ENCODE results near the gene DOCK11.
A peak's percentile ranks its signal among the peaks of the same experiment; 100 is the strongest.
"Not testable (repeated sequence)": the region's sequence is repeated elsewhere in the genome, so short reads cannot be mapped to it uniquely, and the experiment has no call there.

Gene DOCK11

DNA sequence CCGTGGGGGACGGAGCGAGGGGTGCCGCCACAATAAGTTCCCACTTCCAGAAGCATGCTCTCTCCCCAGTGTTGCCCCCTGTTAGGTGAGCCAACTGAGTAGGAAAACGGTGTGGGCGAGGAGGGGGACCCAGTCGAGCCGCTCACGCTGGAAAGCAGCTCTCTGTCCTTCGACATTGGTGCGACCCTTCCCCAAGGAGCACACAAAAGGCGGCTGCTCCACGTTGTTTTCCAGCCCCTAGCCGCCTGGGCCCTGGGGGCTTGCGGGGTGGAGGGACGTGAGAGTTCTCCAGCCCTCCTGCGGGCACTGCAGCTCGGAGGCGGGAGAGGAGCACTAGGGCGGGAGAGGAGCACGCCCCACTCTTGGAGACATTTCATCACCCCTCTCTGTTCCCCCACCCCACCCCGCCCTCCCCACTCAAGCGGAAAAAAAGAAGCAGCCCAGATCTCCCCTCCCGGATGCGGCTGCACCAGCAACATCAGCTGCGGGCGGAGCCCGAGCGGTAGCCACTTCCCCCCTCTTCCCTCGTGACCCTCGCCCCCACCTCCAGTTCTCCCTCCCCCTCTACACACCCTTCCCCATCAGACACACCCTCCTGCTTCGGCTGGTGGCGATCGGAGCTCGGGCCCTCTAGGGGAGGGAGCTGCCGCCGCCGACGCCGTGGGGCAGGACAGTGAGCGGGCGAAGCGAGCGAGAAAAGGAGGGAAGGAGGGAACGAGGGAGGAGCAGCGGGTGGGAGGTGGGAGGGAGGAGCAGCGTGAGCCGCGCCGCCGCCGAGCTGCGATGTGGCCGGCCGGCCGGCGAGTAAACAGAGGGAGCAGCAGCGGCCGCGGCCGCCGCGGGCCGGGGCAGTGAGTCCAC, at the start of gene DOCK11:
TSS of gene DOCK11 (plus strand) at position 755 of the 861 bp plus-strand sequence. CDS start 157 bp downstream, outside the sequence.
- peak; percentile 82 for DNase-seq (ENCODE audit: low spot score)

DNA sequence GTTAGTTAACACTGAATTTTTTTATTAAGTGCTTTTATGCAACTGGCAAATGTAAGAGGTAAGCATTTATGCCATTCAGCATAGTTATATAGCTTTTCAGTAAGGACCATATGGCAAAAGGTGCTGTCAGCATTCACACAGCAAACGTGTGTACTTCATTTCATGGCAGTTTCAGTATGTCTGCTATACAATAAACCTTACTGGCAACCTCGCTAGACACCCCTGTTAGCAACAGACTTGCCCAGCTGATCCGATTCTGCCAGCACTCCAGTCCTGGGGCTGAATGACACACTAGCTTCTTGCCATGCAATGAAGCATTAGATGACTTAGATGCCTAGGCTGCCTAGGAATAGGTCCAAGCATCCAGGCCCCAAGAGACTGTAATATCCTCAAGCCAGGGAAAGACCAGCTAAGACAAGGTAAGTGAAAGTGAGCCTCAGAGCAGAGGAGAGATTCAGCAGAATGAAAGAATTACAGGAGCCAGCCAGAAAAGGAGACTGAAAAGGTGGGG, 47.3 kb upstream of the DOCK11 start:
- no peak for DNase-seq (ENCODE audit: low spot score)

DNA sequence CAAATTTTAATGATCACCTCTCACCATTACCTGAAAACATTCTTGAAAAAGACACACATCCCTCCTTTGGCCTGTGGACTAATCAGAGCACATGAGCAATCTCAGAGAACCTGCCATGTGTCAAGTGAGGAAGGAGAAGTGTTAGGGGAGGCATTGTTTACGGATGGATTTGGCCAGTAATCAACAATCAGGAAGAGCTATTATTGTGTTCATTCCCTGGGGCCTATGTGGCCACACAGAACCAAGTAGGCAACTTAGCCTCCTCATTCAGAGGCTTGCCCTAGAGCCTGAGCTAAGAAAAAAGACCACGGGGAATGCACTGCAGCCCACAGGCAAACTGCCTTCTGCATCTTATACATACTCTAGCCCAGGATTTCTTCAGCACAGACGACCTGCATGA, 40.6 kb upstream of the DOCK11 start:
- DNase-seq (ENCODE audit: low spot score), result no peak

DNA sequence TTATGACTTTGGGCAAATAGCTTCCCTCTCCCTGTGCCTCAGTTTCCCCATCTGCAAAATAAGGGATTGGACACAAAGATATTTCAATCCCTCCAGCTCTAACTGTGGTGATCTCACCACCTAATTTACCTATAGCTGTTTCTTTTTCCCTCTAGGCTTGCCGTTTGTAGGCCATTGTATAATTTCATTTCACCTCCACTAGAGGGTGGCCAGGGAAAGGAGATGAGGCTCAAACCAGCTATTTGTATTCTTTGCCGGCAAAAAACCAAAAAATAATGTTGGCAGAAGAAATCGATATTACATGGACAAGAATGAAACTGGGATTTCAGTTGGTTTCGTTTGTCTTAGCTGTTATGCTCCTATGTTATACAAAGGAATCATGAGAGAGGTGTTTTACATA, 36.1 kb upstream of the DOCK11 start:
- DNase-seq (ENCODE audit: low spot score), result peak; percentile 49

DNA sequence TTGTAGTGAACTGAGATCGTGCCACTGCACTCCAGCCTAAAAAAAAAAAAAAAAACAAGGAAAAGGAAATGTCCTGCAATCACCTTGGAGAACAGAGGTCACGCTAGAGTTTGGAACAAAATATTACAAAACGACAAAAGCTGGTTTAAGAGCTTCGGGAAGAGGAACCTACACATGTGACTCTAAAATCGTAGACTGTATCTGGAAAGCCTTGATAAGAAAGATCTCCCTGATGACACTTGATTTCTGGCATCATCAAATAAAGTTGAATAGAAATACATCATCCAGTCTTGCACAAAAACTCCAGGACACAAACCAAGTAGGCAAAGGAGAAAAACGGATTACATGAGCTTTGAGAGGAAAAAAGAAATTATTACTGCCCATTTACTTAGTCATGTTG, 31.1 kb upstream of the DOCK11 start:
- no peak for DNase-seq (ENCODE audit: low spot score)

DNA sequence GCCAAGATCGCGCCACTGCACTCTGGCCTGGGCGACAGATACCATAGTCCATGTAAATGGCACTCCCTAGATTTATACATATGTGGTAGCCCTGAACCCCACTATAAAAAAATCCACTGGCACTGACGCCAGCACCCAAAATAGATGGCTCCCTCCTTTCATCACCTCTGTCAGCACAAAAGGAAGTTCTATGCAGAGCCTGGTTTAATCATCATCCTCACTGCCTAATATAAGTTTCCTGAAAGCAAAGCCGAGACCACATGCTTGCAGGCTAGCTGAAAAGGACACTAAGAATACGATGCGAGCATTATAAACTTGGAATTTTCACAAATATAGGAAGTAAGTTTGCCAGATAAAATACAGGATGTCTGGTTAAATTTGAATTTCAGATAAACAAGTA, 27.5 kb upstream of the DOCK11 start:
- DNase-seq (ENCODE audit: low spot score), result no peak

DNA sequence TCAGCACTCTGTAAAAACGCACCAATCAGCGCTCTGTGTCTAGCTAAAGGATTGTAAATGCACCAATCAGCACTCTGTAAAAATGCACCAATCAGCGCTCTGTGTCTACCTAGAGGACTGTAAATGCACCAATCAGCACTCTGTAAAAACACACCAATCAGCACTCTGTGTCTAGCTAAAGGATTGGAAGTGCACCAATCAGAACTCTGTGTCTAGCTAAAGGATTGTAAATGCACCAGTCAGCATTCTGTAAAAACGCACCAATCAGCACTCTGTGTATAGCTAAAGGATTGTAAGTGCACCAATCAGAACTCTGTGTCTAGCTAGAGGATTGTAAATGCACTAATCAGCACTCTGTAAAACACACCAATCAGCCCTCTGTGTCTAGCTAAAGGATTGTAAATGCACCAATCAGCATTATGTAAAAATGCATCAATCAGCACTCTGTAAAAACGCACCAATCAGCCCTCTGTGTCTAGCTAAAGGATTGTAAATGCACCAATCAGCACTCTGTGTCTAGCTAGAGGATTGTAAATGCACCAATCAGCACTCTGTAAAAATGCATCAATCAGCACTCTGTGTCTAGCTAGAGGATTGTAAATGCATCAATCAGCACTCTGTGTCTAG, 24.8 kb upstream of the DOCK11 start:
- DNase-seq (ENCODE audit: low spot score), result not testable (repeated sequence)

DNA sequence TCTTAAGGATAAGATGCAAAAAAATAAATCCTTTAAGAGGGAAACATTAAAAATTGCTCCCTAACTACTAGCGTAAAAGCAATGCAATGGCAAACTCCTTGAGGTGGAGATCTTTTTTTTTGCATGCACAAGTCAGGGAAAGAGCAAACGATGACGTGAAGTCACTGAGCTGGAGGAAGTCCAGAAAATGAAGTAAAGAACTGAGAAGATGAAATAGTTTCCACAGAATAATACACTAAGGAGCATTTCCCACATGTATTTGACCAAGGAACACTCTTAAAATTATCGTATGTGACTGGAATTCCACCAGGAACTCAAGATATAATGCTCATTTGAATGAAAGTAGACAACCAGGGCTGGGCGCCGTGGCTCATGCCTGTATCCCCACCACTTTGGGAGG, 21.0 kb upstream of the DOCK11 start:
- DNase-seq (ENCODE audit: low spot score), result no peak

DNA sequence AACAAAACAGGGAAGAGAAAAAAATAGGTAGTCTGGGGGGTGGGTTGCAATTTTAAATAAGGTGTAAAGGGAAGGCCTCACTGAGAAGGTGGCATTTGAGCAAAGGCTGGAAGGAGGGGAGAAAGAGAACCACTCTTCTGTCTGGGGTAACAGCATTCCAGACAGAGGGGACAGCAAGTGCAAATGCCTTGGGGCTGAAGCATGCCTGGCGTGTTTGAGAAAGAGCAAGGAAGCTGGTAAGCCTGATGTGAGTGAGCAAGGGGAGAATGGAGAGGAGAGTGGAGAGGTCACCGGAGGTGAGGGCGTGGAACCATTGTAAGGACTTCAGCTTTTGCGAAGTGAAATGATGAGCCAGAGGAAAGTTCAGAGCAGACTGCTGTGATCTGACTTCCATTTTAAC, 19.7 kb upstream of the DOCK11 start:
- DNase-seq (ENCODE audit: low spot score), result no peak

DNA sequence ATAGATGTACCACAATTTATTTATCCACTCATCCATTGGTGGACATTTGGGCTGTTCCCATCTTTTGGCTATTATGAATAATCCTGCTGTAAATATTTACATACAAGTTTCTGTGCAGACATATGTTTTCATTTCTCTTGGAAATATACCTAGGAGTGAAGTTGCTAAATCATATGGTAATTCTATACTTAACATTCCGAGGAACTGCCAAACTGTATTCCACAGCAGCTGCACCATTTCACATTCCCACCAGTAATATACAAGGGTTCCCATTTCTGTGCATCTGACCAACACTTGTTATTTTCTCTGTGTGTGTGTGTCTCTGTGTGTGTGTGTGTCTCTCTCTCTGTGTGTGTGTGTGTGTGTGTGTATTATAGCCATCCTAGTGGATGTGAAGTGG, 15.4 kb upstream of the DOCK11 start:
- DNase-seq (ENCODE audit: low spot score), result no peak

DNA sequence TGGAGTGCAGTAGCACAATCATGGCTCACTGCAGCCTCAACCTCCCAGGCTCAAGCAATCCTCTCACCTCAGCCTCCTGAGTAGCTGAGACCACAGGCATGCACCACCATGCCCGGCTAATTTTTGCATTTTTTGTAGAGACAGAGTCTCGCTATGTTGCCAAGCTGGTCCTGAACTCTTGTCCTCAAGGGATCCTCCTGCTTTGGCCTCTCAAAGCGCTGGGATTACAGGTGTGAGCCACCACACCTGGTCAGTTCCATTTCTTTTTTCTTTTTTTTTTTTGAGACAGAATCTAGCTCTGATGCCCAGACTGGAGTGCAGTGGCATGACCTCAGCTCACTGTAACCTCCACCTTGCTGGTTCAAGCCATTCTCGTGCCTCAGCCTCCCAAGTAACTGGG, 13.2 kb upstream of the DOCK11 start:
- DNase-seq (ENCODE audit: low spot score), result not testable (repeated sequence)

DNA sequence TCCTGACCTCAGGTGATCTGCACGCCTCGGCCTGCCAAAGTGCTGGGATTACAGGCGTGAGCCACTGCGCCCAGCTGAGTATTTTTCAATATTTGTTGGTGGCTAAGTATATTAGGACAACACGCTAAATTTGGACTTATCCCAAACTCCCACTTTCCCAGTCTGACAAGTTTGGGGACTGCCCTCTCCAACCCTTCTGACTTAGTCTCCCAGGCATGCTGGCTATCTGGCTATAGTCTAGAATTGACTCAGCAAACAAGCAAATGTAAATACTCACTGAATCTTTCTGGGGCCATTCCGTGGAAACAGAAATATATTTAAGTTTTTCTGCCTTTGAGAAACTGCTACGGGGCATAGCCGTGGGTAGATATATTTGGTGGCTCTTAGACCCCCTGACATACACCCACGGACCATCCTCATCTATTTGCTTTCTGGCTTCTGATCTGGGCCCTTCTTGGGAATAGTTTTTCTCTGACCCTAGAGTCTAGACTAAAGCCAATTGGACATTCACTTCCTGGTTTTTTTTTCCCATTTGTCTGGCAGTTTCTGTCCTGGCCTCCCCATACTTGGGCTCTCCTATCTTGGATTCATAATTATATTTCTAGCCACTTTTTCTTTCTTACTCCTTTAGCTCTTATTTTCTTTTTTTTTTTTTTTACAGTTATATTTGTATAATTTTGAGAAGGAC, 11.3 kb upstream of the DOCK11 start:
- no peak for DNase-seq (ENCODE audit: low spot score)

DNA sequence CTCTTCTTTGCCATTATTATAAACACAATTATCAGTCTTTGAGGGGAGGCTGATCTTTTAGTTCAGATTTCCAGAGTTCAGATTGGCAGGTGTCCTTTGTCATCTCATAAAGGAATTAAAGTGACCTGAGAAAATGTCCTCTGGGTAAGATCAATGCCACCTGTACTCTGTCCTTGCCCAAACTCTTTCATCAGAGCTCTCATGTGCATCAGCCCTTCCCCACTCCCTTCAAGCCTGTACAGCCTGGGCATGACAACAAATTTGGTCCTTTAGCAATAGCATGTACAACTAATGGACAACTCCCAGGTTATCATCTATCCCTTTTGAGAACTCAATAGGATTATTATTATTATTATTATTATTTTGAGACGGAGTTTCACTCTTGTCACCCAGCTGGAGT, 8.9 kb upstream of the DOCK11 start:
- DNase-seq (ENCODE audit: low spot score), result not testable (repeated sequence)

DNA sequence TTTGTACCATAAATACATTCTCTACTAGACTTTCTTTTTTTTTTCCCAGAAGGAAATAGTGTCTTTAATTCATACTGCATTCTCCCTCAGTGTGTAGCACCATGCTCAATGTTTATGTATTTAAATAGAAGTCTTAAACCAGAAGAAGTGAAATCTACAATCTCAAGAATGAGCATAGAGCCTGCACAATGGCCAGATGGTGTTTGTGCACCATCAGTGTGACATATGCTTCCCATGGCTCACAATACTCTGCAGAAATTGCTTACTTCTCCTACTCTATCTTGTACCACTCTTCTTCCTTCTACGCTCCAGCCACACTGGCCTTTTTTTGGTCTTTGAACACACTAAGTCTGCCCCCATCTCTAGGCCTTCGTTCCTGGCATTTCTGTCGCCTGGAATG, 2.6 kb upstream of the DOCK11 start:
- peak; percentile 2 for DNase-seq (ENCODE audit: low spot score)

DNA sequence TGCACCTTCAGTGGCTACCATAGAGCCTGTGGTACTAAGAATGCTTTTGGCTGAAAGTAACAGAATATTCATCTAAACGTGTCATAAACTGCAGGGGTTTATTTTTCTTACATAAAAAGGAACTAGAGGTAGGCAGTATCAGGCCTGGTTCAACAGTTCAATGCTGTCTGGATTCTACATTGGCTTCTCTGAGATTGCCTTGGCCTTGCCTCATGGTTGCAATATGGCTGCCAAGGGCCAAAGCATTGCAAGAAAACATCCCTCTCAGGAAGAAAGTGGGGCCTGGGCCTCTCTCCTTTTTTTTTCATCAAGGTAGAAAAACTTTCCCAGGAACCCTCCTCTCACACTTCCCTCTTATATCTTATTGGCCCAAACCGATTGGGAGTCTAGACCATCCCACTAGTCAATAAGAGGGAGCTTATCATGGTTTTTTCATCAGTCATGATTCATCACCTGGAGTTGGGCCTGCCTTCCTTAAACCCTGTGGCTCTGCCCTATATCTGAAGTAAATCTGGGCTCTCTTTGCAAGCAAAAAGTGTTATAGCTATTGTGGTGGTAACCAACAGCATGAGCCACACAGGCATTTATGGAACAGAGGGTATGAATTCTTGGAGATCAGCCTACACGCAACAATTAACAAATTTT, 1.8 kb upstream of the DOCK11 start:
- no peak for DNase-seq (ENCODE audit: low spot score)

DNA sequence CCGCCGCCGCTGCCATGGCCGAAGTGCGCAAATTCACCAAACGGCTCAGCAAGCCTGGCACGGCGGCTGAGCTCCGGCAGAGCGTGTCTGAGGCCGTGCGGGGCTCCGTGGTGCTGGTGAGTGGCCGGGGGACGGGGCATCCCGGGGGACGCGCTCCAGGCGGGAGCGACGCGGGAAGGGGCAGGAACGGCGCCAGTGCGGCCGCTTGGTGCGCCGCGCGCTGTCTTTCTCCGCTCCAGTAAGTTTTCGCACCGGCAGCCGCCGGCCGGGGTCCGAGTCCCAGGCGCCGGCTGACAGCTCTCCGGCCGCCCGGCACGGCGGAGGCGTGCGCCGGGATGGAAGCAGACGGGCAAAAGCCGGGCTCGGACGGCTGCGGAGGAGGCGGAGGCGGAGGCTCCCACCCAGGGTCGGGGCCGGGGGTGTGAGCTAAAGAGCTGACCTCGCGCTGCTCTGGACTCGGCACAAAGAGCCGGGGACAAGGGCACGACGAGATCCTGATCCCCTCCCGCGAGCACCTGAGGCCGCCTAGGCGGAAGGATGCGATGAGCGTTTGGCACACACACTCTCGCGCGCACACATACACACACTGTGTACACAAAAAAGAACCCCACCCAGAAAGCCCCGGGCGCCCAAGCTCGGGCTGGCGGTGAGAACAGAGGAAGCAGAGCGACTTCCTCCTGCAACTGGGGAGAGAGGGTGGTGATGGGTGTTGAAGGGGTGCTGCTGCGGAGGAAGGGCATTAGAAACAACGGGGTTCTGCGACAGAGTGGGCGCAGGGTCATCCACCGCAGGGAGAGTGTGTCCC, 545 bp downstream of the DOCK11 start:
- DNase-seq (ENCODE audit: low spot score), result peak; percentile 8

DNA sequence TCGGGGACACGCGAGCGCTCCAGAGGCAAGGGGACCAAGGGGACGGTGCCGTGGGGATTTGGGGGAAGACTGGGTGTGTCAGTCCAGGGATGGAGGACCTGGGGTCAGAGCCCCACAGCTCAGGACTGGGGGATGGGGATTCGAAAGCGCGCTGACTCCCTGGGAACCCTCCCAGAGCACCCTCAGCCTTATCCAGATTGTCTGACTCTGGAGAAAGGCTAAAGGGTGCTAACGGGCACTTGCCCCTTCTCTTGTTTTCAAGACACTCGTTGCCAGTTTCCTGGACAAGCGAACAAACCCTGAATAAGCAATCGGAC, 1.1 kb downstream of the DOCK11 start:
- DNase-seq (ENCODE audit: low spot score), result peak; percentile 4

DNA sequence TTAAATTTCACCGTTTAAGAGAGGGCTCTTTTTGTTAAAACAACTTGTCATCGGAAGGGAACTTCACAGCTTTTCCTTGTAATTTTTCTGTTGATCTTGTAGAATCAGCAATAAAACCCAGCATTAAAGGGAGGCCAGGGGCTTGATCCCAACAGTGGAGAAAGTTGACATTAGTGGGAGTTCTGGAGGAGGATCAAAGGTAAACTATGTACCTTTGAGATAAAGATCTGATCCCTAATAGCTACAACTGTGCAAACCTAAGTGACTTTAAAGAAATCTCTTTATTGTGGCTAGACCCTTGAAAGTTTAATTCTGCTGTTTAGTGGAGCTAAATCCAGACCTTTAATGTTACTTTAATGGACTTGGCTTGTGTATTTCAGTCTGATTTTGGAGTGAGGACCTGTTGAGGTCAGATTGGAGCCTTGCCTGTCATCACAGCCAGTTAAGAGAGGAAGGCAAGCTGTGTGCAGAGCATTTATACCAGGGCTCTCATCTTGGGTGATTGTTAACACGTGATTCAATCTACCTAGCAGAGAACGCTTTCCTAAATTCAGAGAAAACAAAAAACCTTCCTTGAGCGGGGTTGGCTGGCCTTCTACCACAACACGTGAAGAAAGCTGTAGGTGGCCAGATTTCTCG, 1.7 kb downstream of the DOCK11 start:
- DNase-seq (ENCODE audit: low spot score), result no peak

DNA sequence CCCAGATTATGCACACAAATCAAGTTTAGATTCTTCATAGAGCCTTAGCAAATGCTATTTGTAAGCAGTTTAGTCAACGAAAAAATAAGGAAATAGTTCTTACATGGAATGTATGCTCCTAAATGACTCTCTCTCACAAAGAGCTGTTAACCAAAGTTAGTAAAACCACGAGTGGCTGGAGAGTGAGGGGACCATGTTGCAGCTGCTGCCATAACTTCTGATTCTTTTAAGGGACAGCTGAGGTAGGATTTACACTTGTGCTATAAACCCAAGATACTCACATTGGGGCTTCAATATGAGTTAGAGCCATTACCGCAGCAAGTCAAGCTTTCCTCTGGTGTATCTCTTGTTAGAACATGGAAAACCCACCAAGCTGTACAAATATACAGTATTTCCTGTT, 2.7 kb downstream of the DOCK11 start:
- DNase-seq (ENCODE audit: low spot score), result no peak

DNA sequence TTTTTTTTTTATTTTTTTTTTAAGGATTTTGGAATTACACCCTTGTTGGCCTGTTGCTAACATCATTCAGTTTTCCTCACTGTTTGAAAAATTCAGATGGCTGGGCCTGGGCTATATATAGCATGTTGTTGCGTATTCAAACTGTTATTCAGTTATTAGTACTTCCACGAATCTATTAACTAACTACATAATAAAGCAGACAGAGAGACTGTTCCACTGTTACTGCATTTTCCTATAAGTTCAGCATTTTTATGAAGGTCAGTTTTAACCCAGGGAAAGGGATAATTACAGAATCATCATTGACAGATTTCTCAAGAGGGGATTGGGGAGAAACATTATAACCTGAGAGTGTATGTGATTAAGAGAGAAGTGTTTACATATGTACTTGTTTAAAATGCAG, 3.1 kb downstream of the DOCK11 start:
- no peak for DNase-seq (ENCODE audit: low spot score)

DNA sequence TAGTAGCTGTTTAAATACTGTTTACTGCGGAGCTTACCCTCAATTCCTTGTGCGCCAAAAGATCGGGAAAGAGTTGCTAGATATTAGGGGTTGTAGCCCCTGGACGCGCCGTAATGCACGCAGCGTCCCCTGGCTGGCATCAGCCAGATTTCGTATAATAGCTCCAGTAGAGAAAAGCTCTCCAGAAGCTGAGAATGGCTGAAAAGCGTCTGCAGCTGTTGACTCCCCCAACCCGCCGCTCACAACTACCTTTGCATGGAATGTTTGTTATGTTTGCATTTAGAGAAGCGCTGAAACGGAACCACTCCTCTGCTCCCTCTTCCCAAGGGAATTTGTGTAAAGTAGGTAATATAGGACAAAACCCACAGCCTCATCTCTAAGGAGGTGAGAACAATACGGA, 3.7 kb downstream of the DOCK11 start:
- no peak for DNase-seq (ENCODE audit: low spot score)
